HEK293 (cell line): Measurements from ENCODE around the gene ICAM1.

Source experiments
- CTCF ChIA-PET: fragments of 350-600 bp; formaldehyde crosslinking; extraction: SDS; loops from one replicate; lab custom pipeline; 2021; ENCODE audit warnings: antibody characterized with exemption; lab: Yijun Ruan, JAX
- POLR2A ChIA-PET: fragments of 300-600 bp; formaldehyde crosslinking; extraction: SDS; loops from one replicate; lab custom pipeline; 2020; ENCODE audit warnings: antibody characterized with exemption, inconsistent platforms; lab: Yijun Ruan, JAX
- H3K27ac ChIP-seq: fragments of 200-500 bp; sonication (Bioruptor generic); 2 replicates; pipeline ENCODE4 v1.5.1; 2014; ENCODE audit warnings: low read depth, low read length, control low read depth, inconsistent platforms; ENCODE audit errors: extremely low read depth
- H3K36me3 ChIP-seq, 2 experiments: fragments of 200-500 bp in 1 of 2; sonication (Bioruptor generic) in 1 of 2; 1 replicate in 1 of 2; 2 replicates in 1 of 2; pipeline ENCODE4 v1.5.1; 2014 to 2017; ENCODE audit warnings: inconsistent platforms in 2 of 2, low read length in 2 of 2; ENCODE audit not compliant: control insufficient read depth in 2 of 2, insufficient read depth in 1 of 2
- H3K4me1 ChIP-seq: fragments of 200-500 bp; sonication (Bioruptor generic); 2 replicates; pipeline ENCODE4 v1.5.1; 2014; ENCODE audit warnings: mild to moderate bottlenecking, low read length, inconsistent platforms; ENCODE audit not compliant: control insufficient read depth, insufficient read depth
- H3K4me3 ChIP-seq: 2 replicates; pipeline ENCODE4 v1.5.1; 2011; ENCODE audit warnings: low read depth, mild to moderate bottlenecking, control low read depth, low read length, moderate library complexity
- H3K9me3 ChIP-seq: fragments of 200-500 bp; sonication (Bioruptor generic); 2 replicates; pipeline ENCODE4 v1.5.1; 2014; ENCODE audit warnings: low read depth, low read length, inconsistent platforms; ENCODE audit not compliant: control insufficient read depth, insufficient read depth
- KLF9 ChIP-seq: fragments of 450-650 bp; formaldehyde crosslinking; IDR thresholded peaks from 2 replicates; pipeline ENCODE4 v1.5.1; 2016; ENCODE audit warnings: missing biosample characterization, missing genetic modification characterization, low read depth
- OSR2 ChIP-seq: fragments of 450-650 bp; formaldehyde crosslinking; IDR thresholded peaks from 2 replicates; pipeline ENCODE4 v1.5.1; 2016; ENCODE audit warnings: missing biosample characterization, missing genetic modification characterization
- PRDM4 ChIP-seq: fragments of 450-650 bp; formaldehyde crosslinking; IDR thresholded peaks from 2 replicates; pipeline ENCODE4 v1.5.1; 2017; ENCODE audit warnings: missing biosample characterization, missing genetic modification characterization
- SETDB1 ChIP-seq: IDR thresholded peaks from one replicate; pipeline ENCODE4 v1.6.1; 2017; ENCODE audit warnings: mild to moderate bottlenecking, low read length, moderate library complexity, mixed read lengths; ENCODE audit not compliant: insufficient read length
- ZBTB10 ChIP-seq: fragments of 450-650 bp; formaldehyde crosslinking; IDR thresholded peaks from 2 replicates; pipeline ENCODE4 v1.5.1; 2016; ENCODE audit warnings: missing biosample characterization, missing genetic modification characterization
- ZBTB26 ChIP-seq: fragments of 450-650 bp; formaldehyde crosslinking; optimal IDR thresholded peaks from 2 replicates; pipeline ENCODE3; 2016; ENCODE audit warnings: missing biosample characterization, mild to moderate bottlenecking, missing genetic modification characterization
- ZNF121 ChIP-seq: fragments of 450-650 bp; formaldehyde crosslinking; IDR thresholded peaks from 2 replicates; pipeline ENCODE4 v1.5.1; 2016; ENCODE audit warnings: missing biosample characterization, missing genetic modification characterization
- ZNF266 ChIP-seq: fragments of 450-650 bp; formaldehyde crosslinking; IDR thresholded peaks from 2 replicates; pipeline ENCODE4 v1.5.1; 2016; ENCODE audit warnings: missing biosample characterization, missing genetic modification characterization, low read depth
- ZNF302 ChIP-seq: fragments of 450-650 bp; formaldehyde crosslinking; IDR thresholded peaks from 2 replicates; pipeline ENCODE4 v1.5.1; 2016; ENCODE audit warnings: missing biosample characterization, missing genetic modification characterization, low read depth
- ZNF394 ChIP-seq: fragments of 450-650 bp; formaldehyde crosslinking; IDR thresholded peaks from 2 replicates; pipeline ENCODE4 v1.5.1; 2016; ENCODE audit warnings: missing biosample characterization, missing genetic modification characterization, mild to moderate bottlenecking, moderate library complexity, borderline replicate concordance
- ZNF561 ChIP-seq: fragments of 450-650 bp; IDR thresholded peaks from 2 replicates; pipeline ENCODE4 v1.5.1; 2018; ENCODE audit warnings: missing biosample characterization, missing genetic modification characterization, borderline replicate concordance
- ZNF571 ChIP-seq: fragments of 450-650 bp; formaldehyde crosslinking; IDR thresholded peaks from 2 replicates; pipeline ENCODE4 v1.5.0; 2017; ENCODE audit warnings: missing biosample characterization, missing genetic modification characterization
- ZNF664 ChIP-seq: fragments of 450-650 bp; formaldehyde crosslinking; IDR thresholded peaks from 2 replicates; pipeline ENCODE4 v1.5.1; 2016; ENCODE audit warnings: missing biosample characterization, missing genetic modification characterization
- ZNF776 ChIP-seq: fragments of 450-650 bp; formaldehyde crosslinking; IDR thresholded peaks from 2 replicates; pipeline ENCODE4 v1.5.0; 2017; ENCODE audit warnings: missing biosample characterization, missing genetic modification characterization, borderline replicate concordance
- ZNF777 ChIP-seq: fragments of 450-650 bp; formaldehyde crosslinking; IDR thresholded peaks from 2 replicates; pipeline ENCODE4 v1.5.1; 2017; ENCODE audit warnings: missing biosample characterization, missing genetic modification characterization, borderline replicate concordance
- TF ChIP-seq, protein P1 (sequence below): fragments of 450-650 bp; formaldehyde crosslinking; IDR thresholded peaks from 2 replicates; pipeline ENCODE4 v1.5.1; 2016; ENCODE audit warnings: missing biosample characterization, missing genetic modification characterization
- TF ChIP-seq, protein P2 (sequence below): fragments of 450-650 bp; formaldehyde crosslinking; IDR thresholded peaks from 2 replicates; pipeline ENCODE4 v1.5.1; 2016; ENCODE audit warnings: missing biosample characterization, missing genetic modification characterization
- TF ChIP-seq, protein P3 (sequence below): fragments of 450-650 bp; formaldehyde crosslinking; IDR thresholded peaks from 2 replicates; pipeline ENCODE4 v1.5.1; 2017; ENCODE audit warnings: missing biosample characterization, missing genetic modification characterization
- TF ChIP-seq, protein P4 (sequence below): fragments of 450-650 bp; formaldehyde crosslinking; IDR thresholded peaks from 2 replicates; pipeline ENCODE4 v1.5.1; 2016; ENCODE audit warnings: missing biosample characterization, missing genetic modification characterization

Gene ICAM1

GRCh38 chr19:10223488-10224213 lies 47.3 kb upstream of the ICAM1 start (continued):
- TF ChIP-seq, protein P1, sequence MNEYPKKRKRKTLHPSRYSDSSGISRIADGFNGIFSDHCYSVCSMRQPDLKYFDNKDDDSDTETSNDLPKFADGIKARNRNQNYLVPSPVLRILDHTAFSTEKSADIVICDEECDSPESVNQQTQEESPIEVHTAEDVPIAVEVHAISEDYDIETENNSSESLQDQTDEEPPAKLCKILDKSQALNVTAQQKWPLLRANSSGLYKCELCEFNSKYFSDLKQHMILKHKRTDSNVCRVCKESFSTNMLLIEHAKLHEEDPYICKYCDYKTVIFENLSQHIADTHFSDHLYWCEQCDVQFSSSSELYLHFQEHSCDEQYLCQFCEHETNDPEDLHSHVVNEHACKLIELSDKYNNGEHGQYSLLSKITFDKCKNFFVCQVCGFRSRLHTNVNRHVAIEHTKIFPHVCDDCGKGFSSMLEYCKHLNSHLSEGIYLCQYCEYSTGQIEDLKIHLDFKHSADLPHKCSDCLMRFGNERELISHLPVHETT (tag by site-specific recombination) = no peak
- no peak for TF ChIP-seq KLF9 (tag by site-specific recombination)
- TF ChIP-seq ZBTB26 (tag by site-specific recombination) = no peak
- TF ChIP-seq, protein P2, sequence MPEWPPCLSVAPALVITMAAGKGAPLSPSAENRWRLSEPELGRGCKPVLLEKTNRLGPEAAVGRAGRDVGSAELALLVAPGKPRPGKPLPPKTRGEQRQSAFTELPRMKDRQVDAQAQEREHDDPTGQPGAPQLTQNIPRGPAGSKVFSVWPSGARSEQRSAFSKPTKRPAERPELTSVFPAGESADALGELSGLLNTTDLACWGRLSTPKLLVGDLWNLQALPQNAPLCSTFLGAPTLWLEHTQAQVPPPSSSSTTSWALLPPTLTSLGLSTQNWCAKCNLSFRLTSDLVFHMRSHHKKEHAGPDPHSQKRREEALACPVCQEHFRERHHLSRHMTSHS (tag by site-specific recombination) = no peak

- TF ChIP-seq ZNF571 (tag by site-specific recombination) (no peak), ZNF302 (tag by site-specific recombination) (no peak), ZNF394 (tag by site-specific recombination) (no peak), ZNF121 (tag by site-specific recombination) (no peak), SETDB1 (no peak), ZNF776 (no peak), PRDM4 (tag by site-specific recombination) (no peak), ZBTB10 (tag by site-specific recombination) (no peak), ZNF561 (tag by site-specific recombination) (no peak), ZNF777 (no peak), ZNF664 (tag by site-specific recombination) (no peak), ZNF266 (tag by site-specific recombination) (no peak), OSR2 (tag by site-specific recombination) (no peak)
- TF ChIP-seq, protein P3, sequence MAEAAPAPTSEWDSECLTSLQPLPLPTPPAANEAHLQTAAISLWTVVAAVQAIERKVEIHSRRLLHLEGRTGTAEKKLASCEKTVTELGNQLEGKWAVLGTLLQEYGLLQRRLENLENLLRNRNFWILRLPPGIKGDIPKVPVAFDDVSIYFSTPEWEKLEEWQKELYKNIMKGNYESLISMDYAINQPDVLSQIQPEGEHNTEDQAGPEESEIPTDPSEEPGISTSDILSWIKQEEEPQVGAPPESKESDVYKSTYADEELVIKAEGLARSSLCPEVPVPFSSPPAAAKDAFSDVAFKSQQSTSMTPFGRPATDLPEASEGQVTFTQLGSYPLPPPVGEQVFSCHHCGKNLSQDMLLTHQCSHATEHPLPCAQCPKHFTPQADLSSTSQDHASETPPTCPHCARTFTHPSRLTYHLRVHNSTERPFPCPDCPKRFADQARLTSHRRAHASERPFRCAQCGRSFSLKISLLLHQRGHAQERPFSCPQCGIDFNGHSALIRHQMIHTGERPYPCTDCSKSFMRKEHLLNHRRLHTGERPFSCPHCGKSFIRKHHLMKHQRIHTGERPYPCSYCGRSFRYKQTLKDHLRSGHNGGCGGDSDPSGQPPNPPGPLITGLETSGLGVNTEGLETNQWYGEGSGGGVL (tag by site-specific recombination) = no peak
- TF ChIP-seq, protein P4, sequence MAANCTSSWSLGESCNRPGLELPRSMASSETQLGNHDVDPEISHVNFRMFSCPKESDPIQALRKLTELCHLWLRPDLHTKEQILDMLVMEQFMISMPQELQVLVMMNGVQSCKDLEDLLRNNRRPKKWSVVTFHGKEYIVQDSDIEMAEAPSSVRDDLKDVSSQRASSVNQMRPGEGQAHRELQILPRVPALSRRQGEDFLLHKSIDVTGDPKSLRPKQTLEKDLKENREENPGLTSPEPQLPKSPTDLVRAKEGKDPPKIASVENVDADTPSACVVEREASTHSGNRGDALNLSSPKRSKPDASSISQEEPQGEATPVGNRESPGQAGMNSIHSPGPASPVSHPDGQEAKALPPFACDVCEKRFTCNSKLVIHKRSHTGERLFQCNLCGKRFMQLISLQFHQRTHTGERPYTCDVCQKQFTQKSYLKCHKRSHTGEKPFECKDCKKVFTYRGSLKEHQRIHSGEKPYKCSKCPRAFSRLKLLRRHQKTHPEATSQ (tag by site-specific recombination) = no peak
- no peak overlapping the region for H3K4me3 ChIP-seq
- H3K9me3 ChIP-seq = no peaks in the 10 kb centered on the region
- peaks cover 0 to 9% of the 10 kb centered on the region in 2 experiments; a peak in 1 of 3 replicates for H3K36me3 ChIP-seq
- ChIA-PET CTCF (no interaction called here), POLR2A (no interaction called here)
- no peak overlapping the region for H3K27ac ChIP-seq
- no peaks in the 10 kb centered on the region for H3K4me1 ChIP-seq
These were observed 46.6 kb upstream of the ICAM1 start for GRCh38 chr19:10224337-10224736.
